Left lung (tissue), 10 donors: ENCODE data around the gene GCC2. TPM values are rescaled to one million over a fixed set of nuclear protein-coding genes. Genes with fewer than 3 reads are reported as not detected.

Experiments used
- ATAC-seq: fragments of 200-7000 bp; cut with Tn5 transposase; one replicate; pipeline ENCODE4 v1.9.1; 2020; ENCODE audit warnings: moderate library complexity
- DNase-seq, 4 donors: peaks; one replicate each; pipeline ENCODE4 v3.0.0-alpha.2; 2013 to 2020
- H3K27ac ChIP-seq, 2 donors: fragments of 200-600 bp; sonication (generic) in 1 of 2; one replicate each; pipeline versions ENCODE4 v1.5.0 to v1.8.0; 2020 to 2021
- H3K27me3 ChIP-seq, 2 donors: fragments of 200-600 bp; sonication (generic) in 1 of 2; one replicate each; pipeline versions ENCODE4 v1.5.0 to v1.8.0; 2020 to 2021
- H3K36me3 ChIP-seq, 2 donors: fragments of 200-600 bp; sonication (generic) in 1 of 2; one replicate each; pipeline versions ENCODE4 v1.5.0 to v1.8.0; 2020 to 2021
- H3K4me1 ChIP-seq, 2 donors: fragments of 200-600 bp; one replicate each; pipeline ENCODE4 v1.8.0; 2021
- H3K4me3 ChIP-seq, 2 donors: fragments of 200-600 bp; sonication (generic) in 1 of 2; one replicate each; pipeline versions ENCODE4 v1.5.0 to v1.8.0; 2020 to 2021; ENCODE audit warnings: mild to moderate bottlenecking in 1 of 2
- H3K9me3 ChIP-seq, 2 donors: fragments of 200-600 bp; sonication (generic) in 1 of 2; one replicate each; pipeline versions ENCODE4 v1.5.0 to v1.8.0; 2020 to 2021
- intact Hi-C, 2 donors: fragments of 100-400 bp; cut with DNase I; formaldehyde crosslinking; loops; one replicate each; pipeline versions ENCODE4 v1.11.2 to v1.14.2; 2022
- polyA plus RNA-seq, 6 donors: library from polyadenylated mRNA; unstranded; fragments of 120-200 nt; gene quantifications; one replicate each; pipeline ENCODE4 v1.2.1, GENCODE V29; 2013; ENCODE audit not compliant: insufficient read length in 6 of 6
- total RNA-seq, 2 donors: library from RNA; stranded (reverse); fragmentation: NEBNext Ultra II Directional; extraction: Animal tissue kit (Norgen Biotek cat#: 25700); gene quantifications; one replicate each; pipeline ENCODE4 v1.2.1, GENCODE V29; 2021
- TF ChIP-seq, protein P1 (sequence below), 2 donors: fragments of 200-600 bp; sonication (generic) in 1 of 2; IDR thresholded peaks; one replicate each; pipeline versions ENCODE4 v1.5.0 to v1.8.0; 2021; ENCODE audit warnings: antibody characterized with exemption in 2 of 2
- donor health status: DM: no; HTN: yes; CAD: no.
- donor health status: DM: no; HTN: no; CAD: no.

The GCC2 gene
- total and polyA plus RNA-seq, 8 donors, result 35.0 to 78.4 (median 54.8) TPM

DNA sequence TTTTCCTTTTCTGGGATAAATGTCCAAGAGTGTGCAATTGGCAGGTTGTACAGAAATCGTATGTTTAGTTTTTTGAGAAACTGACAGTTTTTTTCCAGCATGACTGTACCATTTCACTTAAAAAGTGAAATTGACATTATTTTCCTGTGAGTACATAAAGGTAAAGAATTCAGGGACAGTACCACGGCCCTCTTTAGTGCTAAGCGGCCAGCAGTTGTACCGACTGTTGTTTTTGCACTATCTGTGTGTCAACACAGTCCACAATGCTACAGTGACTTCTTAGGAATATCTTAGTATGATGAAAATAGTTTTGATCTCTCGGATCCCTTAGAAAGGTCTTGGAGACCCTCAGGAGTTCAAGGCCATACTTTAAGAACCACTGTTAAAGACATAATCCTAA, 87.9 kb downstream of the GCC2 start:
- H3K36me3 ChIP-seq, result no peaks in the 10 kb centered on the region
- TF ChIP-seq, protein P1, sequence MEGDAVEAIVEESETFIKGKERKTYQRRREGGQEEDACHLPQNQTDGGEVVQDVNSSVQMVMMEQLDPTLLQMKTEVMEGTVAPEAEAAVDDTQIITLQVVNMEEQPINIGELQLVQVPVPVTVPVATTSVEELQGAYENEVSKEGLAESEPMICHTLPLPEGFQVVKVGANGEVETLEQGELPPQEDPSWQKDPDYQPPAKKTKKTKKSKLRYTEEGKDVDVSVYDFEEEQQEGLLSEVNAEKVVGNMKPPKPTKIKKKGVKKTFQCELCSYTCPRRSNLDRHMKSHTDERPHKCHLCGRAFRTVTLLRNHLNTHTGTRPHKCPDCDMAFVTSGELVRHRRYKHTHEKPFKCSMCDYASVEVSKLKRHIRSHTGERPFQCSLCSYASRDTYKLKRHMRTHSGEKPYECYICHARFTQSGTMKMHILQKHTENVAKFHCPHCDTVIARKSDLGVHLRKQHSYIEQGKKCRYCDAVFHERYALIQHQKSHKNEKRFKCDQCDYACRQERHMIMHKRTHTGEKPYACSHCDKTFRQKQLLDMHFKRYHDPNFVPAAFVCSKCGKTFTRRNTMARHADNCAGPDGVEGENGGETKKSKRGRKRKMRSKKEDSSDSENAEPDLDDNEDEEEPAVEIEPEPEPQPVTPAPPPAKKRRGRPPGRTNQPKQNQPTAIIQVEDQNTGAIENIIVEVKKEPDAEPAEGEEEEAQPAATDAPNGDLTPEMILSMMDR (IDR thresholded peaks at IDR 0.05), result no peak
- intact Hi-C loops, result no loop called here
- no peak overlapping the region for H3K4me3 ChIP-seq
- no peaks in the 10 kb centered on the region for H3K27me3 ChIP-seq
- H3K4me1 ChIP-seq, result peaks cover 0 to 43% of the 10 kb centered on the region in 2 donors
- DNase-seq, result no peak
- H3K27ac ChIP-seq, result no peak overlapping the region
- no peak for ATAC-seq
- no peaks in the 10 kb centered on the region for H3K9me3 ChIP-seq

- TF ChIP-seq, protein P1 (IDR thresholded peaks at IDR 0.05), result no peak
- peaks cover 0 to 43% of the 10 kb centered on the region in 2 donors for H3K4me1 ChIP-seq
- H3K27me3 ChIP-seq, result no peaks in the 10 kb centered on the region
- H3K9me3 ChIP-seq, result no peaks in the 10 kb centered on the region
- H3K36me3 ChIP-seq, result no peaks in the 10 kb centered on the region
- DNase-seq (no peak), ATAC-seq (no peak)
- no peak overlapping the region for H3K27ac ChIP-seq
- intact Hi-C loops, result no loop called here
- no peak overlapping the region for H3K4me3 ChIP-seq
Measured at GRCh38 chr2:108538000-108538625, 89.1 kb downstream of the GCC2 start.

GRCh38 chr2:108541451-108541850, 92.4 kb downstream of the GCC2 start:
- peak overlapping the region in 1 of 2 donors; percentile 17 for H3K27ac ChIP-seq
- no peak overlapping the region for H3K4me3 ChIP-seq
- TF ChIP-seq, protein P1 (IDR thresholded peaks at IDR 0.05), result no peak
- ATAC-seq (no peak), DNase-seq (no peak)
- H3K36me3 ChIP-seq, result no peaks in the 10 kb centered on the region
- intact Hi-C loops, result no loop called here
- no peaks in the 10 kb centered on the region for H3K27me3 ChIP-seq
- peaks cover 0 to 27% of the 10 kb centered on the region in 2 donors for H3K4me1 ChIP-seq
- H3K9me3 ChIP-seq, result no peaks in the 10 kb centered on the region

DNA sequence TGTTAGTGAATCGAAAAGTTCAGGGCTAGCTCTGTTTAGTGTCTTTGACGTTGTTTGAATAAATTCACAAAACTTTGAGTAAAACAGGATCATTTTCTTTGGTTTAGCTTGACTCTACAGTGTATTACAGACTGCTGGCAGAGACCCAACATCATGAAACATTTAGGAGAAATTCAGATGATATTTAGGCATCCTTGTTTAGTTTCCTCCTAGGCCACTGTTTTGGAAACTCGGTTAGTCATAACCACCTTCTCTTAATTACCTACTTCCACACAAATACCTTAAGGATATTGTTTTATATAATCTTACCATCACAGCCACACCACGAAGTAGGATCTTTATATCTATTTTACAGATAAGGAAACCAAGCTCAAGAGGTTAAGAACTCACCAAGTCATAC, 93.1 kb downstream of the GCC2 start:
- DNase-seq (peak in 1 of 4 donors; percentile 39), ATAC-seq (no peak)
- Histone ChIP-seq H3K27me3 (no peaks in the 10 kb centered on the region), H3K4me3 (no peak overlapping the region), H3K36me3 (no peaks in the 10 kb centered on the region), H3K4me1 (peaks cover 0 to 22% of the 10 kb centered on the region in 2 donors), H3K27ac (peak overlapping the region in 1 of 2 donors; percentile 17), H3K9me3 (no peaks in the 10 kb centered on the region)
- intact Hi-C loops, result no loop called here
- TF ChIP-seq, protein P1 (IDR thresholded peaks at IDR 0.05), result no peak

GRCh38 chr2:108547606-108548005, 98.6 kb downstream of the GCC2 start:
- ATAC-seq (no peak), DNase-seq (no peak)
- Histone ChIP-seq H3K27me3 (no peaks in the 10 kb centered on the region), H3K9me3 (no peaks in the 10 kb centered on the region), H3K4me3 (no peak overlapping the region), H3K36me3 (no peaks in the 10 kb centered on the region), H3K4me1 (no peaks in the 10 kb centered on the region), H3K27ac (no peak overlapping the region)
- TF ChIP-seq, protein P1 (IDR thresholded peaks at IDR 0.05), result no peak
- intact Hi-C loops, result no loop called here
